HG03442 (cell line): Measurements from ENCODE around the gene SAXO1.
"Not testable (repeated sequence)": the region's sequence is repeated elsewhere in the genome, so short reads cannot be mapped to it uniquely, and the experiment has no call there.

Experiments
- ATAC-seq: cut with Tn5 transposase; IDR thresholded peaks from one replicate; pipeline ENCODE4 v1.9.1; 2021; ENCODE audit warnings: mild to moderate bottlenecking, moderate library complexity; ENCODE audit not compliant: unreplicated experiment

The SAXO1 gene

DNA sequence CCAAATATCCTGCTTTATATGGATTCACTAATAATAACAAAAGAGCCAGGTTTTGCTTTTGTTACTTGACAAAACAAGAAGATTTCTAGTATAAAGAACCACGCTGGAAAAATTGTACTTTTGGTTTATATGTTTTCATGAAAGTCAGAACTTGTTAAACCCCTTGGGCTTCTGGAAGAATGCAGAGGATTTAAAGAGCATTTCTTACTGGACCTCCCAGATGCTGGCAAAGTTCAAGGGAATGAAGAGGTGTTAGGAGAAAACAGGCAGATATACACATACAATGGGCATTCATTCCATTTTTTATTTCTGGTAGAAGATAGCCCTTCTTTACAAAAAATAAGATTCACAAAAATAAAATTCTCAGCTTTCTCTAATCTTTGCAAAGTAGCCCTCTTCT is 61.1 kb downstream of the SAXO1 start:
- ATAC-seq: no peak

DNA sequence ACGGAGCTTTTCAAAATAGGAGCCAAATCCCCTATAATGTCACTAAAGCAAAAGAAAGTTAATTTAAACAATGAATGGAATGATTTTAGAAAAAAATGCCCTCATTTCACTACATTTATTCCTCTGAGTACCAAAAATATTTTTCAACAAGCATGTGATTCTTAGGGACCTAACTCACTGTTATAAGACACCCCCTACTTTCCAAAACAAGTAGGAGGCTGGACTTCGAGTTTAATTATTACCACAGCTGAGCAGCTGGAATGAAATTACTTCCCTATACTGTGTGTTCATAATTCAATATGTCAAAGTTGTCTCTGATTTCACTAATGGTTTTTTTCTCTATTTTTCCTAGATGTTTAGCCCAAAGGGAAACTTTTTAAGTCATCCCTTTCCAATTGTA is 61.6 kb downstream of the SAXO1 start:
- ATAC-seq: no peak

DNA sequence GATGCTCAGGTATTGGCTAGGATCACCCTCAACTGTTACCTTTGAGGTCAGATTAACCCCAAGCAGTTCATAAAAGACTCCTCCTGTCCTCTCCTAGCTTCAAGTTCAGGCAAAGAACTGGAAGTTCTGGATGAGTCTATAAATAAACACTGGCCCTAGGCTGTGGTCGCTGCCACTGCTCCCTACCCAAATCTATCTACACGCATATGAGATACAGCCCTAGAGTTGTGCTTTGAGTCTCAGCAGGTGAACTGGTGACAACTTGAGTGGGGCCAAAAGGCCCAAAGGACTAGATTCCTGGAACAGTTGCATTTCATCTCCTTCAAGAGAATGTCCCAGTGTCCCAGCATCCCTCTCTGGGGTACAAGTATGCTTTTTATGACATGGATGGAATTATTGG is 62.6 kb downstream of the SAXO1 start:
- ATAC-seq: no peak

DNA sequence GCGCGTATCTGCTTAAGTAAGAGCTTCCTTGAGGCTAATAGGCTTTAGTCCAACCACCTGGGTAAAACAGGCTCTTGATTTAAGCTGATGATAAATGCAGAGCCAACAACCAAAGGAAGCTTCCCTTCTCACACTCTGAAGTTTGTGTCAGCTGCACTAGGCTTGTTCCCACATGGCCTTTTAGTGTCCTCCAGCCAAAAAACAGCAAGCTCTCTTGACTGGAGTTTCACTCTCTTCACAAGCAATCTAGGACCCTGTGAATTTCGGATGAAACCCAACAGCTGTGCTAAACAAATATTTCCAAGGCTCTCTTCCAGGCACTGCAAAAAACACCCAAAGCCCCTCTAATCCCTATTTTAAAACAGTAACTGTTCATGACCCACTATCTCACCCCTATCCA is 63.9 kb downstream of the SAXO1 start:
- no peak for ATAC-seq

DNA sequence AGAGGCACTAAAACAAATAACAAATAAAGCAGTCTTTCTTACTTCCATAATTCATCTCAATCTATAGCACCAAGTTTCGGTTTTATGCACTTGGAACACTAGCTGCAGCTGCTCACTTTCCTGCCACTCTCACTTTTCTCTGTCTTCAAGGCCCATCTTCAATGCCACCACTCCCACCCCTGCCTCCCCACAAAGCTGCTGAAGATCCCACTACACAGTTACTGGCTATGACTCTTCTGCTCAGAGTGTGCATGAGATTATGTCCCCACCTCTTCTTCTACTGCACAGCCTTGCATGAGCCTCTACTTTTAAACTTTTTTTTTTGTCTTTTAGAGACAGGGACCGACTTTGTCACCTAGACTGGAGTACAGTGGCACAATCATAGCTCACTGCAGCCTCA is 77.4 kb downstream of the SAXO1 start:
- ATAC-seq: no peak

DNA sequence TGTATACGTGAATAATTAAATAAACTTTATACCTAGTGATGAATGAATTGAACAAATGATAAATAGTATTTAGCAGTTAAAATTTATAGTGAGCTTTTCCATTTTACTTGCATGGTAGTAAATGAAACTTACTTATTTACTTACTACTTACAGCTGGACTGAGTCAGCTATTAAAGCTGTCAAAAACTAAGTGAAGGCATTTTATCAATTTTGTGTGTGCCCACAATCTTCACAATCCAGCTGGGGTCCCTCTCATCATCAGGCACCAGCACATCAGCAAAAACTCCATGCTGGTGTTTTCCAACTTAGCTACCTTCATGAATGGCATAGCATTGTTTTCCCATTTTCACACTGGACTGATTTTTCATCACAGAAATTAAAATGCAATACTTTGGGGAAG is 81.1 kb downstream of the SAXO1 start:
- no peak for ATAC-seq

DNA sequence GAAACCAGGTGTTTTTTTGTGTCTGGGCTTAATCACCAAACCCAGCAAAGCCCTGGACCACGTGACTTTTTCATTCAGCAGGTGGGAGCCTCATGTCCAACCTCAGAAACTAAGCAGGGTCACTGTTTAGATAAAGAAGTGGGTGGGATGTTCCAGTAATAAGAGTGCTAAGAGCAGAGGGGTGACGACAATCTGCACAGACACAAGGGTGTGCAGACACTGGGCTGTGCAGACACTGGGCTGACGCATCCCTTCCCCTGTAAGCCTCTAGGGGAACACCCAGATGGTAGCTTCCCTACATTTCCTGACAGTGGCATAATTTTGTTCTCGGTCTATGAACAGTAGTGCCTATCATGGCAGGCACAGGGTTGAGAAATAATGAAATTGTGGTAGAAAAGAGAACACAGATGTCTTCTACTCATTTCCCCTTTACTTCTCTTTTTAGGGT is 85.1 kb downstream of the SAXO1 start:
- no peak for ATAC-seq

DNA sequence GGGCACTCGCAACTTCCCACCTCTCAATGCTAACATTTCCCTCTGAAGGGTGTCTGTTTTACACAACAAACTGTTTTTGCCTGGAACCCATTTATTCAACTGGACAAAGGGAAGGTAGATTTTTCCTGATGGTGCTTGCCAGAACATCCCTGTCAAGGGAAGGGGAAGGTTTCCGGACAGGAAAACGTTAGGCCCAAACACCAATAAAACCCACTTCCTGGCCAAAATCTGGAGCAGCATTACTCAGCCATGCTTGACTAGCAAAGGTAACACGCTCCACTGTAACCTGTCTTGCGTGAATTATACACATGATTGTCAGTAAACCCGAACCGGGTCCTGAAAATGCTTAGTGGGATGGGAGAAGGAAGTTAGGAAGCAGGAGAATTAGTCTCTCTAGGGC is 90.2 kb downstream of the SAXO1 start:
- ATAC-seq: no peak

DNA sequence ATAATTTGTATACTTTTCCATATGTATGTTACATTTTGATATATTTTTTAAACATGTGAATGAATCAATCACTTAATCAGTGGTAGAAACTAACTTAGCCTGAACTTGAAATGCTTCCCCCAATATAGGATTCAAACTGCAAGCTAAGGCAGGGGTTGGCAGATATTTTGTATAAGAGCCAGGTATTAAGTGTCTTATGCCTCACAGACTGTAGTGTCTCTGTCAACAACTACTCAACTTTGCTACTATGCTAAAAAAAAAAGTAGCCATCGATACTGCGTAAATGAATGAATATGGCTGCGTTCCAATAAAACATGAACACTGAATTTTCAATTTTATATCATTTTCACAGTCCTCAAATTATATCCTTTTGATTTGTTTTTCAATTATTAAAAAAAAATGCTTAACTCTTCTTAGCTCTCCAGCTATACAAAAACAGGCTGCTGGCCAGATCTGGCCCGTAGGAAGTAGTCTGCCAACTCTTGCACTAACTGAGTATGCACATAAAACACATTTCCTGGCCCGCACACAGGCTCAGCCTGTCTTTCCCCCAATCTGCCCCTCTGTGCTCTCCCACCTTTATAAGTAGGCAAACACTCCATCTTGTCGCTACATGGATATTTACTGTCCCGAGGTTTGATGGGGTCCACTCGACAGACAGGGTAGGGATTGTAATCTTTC is 91.8 kb downstream of the SAXO1 start:
- ATAC-seq: no peak

DNA sequence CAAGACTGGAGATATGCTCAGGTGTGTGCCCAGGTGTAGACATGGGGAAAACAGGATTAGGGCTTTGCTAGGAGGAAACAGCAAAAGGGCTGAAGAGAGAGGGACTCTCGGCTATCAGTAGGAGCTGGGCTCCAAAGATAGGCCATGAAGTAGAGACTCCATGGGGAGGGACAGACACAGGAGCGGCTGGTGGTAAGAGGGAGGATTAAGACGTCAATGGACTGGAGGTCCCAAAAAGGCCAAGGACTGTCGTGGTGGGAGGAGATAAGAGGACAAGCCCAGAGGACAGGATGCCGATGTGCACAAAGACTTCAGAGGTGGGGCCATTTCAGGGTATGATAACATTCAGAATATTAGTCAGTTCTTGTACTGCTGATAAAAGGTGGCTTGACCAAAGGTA is 93.1 kb downstream of the SAXO1 start:
- ATAC-seq: no peak

DNA sequence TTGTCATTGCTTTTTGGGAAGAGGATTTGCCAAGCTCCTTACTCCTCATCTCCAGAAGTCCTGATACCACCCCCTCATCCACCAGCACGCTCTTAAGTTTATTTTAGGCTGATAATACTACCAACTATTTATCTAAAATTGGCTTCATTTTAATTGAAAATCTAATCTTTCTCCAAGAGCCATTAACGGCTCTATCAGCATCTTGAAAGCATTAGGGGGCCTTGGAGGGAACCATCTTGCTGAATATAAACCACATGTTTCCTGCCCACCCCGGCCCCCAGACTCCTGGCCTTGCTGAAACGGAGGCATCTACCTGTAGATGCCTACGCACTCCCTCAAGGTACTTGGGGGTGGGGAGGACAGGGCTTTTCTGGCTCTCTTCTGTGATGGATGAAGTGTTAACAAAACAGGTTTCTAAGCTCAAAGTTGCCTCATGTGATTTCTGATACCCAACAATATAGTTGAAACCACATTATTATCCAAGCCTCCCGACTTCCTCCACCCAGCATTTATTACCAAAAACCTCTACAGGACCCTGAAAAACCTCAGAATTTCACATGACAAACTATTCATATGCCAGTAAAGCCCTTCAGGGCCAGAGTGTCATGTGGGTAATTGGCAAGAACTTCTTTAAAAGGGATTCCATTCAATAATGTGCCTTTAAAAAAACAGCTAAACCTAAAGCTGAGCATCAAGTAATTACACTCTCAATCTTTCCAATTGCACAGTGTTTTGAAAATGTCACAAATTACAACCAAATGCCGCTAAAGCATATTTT is 96.7 kb downstream of the SAXO1 start:
- ATAC-seq: no peak

DNA sequence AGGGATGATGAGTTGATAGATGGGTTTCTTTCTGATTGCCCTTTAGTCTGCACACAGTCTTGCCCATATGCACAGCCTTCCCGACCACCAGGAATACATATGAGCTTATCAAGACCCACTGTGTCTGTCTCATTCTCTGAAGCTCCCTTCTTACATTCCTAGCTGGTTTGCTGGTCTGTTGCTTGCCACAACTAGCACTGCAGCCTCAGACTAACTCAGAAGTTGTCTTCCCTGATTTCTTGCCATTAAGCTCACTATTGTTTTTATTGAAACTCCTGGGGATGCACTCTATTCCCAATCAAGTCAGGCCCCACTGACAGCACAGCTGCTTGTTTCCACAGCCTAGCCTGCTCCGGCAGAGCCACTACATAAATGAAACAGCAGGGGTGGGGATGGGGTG is 97.5 kb downstream of the SAXO1 start:
- no peak for ATAC-seq

DNA sequence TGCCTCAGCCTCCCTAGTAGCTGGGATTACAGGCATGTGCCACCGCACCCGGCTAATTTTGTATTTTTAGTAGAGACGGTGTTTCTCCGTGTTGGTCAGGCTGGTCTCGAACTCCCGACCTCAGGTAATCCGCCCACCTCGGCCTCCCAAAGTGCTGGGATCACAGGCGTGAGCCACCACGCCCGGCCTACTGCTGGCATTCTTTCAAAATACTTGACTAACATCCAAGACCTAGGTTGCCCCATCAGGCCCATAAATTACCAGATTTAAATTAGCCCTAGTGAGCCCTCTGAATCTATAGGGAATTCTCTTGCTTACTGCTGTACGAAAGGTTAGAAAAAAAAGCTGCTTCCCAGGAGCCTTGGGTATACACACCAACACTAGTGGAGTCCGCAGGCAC is 102.4 kb downstream of the SAXO1 start:
- ATAC-seq: not testable (repeated sequence)

DNA sequence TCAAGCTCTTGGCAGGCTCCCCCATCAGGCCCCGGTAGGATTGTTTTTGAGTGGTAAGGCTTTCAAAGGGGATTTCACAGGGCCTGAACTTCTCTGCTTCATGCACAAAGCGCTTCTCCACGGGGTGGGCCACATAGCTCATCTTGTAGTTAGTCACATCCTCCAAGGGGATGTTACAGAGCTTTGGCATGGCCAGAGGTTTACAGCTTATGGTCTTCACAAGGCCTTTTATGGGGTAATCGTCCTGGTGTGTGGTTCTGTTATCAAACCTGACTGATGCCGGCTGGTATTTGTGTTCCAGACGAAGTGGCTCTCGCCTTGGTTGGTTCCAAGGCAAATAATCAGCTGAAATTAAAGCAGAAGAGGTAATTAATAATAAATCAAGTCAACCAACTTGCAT is 104.3 kb downstream of the SAXO1 start:
- ATAC-seq: no peak

DNA sequence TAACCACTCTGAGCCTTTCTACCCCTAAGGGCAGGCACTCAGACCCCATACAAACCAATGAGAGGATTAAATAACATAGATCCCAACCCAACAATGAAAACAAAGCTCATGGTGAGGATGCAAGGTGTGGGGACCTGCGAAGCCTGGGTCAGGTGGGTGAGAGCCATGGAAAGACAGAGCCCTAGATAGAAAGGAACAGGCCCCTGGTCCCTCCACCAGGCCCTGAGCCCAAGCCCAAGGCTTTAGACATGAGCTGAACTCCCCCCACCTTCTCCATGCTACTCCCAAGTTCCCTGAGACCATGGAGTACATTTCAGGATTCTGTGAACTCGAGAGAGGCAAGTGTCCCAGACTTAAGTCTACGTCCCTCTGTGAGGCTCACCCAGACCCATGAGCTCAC is 106.5 kb downstream of the SAXO1 start:
- no peak for ATAC-seq

DNA sequence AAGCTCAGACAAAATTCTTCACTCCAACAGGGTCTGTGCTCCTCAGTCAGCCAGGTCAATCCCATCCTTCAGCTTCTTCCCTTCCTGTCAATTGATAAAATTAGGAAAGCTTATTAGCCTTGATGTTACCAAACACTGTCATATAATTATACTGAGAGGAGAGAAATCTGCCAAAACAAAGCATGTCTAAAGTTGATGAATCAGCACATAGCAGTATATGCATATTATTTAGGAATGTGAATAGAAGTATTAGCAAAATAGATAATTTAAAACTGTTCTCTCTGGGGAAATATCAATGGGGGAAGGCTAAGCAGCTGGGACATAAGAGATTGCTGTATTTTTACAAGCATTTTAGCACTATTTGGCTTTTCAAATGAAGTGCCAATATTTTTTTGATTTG is 107.1 kb downstream of the SAXO1 start:
- ATAC-seq: no peak

DNA sequence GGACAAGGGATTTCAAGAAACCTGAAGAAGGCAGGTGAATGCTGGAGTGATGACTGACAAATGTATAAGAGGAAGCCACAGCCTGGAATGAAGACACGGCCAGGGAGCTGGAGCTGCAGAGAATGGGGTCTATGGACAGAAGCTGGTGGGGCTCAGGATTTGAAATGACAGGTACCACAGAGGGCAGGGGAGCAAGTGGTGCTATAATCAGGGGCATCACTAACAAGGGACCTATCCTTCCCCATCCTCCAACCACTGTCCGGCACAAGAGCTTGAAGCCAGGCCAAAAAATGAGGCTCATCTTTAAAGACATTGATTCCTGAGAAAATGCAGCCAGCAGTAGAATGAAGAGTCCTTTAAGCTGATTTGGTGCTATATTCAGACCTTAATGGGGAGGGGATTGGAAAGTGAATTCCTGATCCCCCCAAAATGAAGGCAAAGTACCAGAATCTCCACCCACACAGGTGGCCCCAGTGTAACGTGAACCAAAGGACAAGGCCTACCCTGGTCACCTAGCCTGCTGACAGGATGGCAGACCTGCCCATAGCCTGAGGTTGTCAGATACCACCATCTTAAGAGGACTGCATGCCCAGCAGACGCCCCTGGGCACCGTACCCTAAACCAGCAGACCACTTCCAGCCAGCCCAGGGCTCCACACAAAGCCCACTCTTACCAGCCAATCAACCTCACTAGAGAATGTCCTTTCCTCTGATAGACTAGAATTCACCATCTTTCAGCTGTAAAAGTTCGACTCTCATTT is 109.2 kb downstream of the SAXO1 start:
- ATAC-seq: no peak

DNA sequence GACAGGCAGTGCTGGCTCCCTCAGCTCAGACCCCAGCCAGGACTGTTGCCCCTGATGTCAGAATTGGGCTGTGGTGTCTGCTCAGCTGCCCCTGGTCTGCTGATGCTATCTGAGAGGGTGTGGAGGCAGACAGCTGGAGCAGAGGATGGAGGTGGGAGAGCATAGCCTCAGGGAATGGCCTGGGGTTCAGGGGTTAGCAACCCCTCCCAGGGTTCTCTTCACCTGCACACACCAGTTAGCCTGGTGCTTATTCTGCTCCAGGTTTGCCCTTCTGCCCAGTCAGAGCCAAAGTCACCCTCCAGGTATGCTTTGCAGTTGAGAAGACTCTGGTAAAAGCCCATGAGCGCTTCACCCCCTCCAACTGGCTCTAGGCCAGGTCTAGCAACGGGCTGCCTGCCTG is 109.8 kb downstream of the SAXO1 start:
- ATAC-seq: no peak

DNA sequence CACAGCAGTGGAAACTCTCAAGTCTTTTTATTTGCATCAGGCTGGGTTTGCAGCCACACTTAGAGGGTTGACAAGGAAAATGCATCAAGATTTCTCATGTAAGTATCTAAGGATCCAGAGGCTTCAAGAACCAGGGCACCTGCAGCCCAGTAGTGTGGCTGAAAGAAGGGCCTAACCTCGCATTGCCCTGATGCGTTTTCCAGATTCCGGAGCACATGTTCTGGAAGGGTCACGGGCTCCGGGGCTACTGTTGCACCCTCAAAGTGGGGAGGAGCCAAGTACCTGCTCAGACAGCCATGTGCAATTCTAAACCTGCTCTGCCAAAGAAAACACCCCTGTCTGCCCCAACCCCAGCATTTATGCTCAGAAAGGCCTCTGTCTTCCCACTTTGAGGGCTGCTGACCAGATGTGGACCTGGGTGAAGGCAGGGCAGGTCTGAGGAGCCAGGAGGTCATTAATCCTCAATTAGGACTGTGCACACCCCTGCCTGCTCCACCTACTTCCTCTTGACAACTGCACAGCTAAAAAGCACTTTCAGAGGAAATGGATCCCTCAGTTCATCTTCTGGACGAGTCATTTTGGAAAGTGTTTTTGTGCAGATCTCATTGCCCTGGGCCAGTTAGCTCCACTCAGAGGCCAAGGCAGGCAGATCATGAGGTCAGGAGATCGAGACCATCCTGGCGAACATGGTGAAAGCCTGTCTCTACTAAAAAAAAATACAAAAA is 110.7 kb downstream of the SAXO1 start:
- no peak for ATAC-seq

DNA sequence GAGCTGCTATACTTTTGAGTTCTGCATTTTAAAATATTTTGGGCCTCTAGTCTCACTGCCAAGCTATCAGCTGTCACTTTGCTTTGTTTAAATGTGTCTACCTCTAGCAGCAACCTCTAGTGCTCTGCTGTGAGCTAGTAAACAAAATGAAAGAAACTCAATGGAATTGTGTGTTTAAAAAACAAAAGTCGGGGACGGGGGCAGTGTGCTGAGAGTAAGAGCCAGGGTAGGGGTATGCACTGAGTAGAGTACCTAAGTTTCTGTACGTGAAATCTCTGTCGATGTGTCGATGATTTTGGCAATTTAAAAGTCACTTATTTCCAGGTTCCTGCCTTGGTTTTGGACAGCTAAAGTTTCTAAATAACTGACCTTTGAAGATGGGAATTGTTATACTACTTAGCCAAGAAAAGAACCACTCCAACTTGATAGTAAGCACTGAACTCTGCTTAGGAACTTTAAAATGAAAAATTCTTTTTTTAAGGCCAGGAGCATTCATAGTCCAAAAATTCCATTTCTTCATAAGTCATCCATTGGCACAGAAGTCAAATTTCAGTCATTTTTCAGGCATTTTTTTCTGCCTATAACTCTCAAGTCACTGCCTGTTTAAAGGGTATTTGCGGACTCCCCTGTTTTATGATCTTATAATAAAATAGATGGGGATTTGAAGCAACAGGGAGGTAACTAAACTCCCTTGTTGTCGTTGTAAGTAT is 111.5 kb downstream of the SAXO1 start:
- ATAC-seq: no peak
